Activated CD8-positive, alpha-beta T cell treated with anti-CD3 and anti-CD28 coated beads for 36 hours (primary cell): ENCODE measurements around the gene SKAP1. TPM values are rescaled to one million over a fixed set of nuclear protein-coding genes. Genes with fewer than 3 reads are reported as not detected.

Source experiments
- ATAC-seq: fragments of 200-7000 bp; cut with Tn5 transposase; one replicate; pipeline ENCODE4 v1.10.0; 2021; ENCODE audit warnings: mild to moderate bottlenecking, moderate library complexity
- CTCF ChIA-PET: fragments of 350-600 bp; sonication (Branson Sonifier 250); formaldehyde crosslinking; loops from one replicate; lab custom pipeline; 2021; ENCODE audit warnings: antibody characterized with exemption; lab: Charles Lee
- POLR2A ChIA-PET: fragments of 350-600 bp; sonication (Branson Sonifier 250); formaldehyde crosslinking; loops from one replicate; lab custom pipeline; 2021; ENCODE audit warnings: antibody characterized with exemption; lab: Charles Lee
- DNase-seq: peaks from one replicate; pipeline ENCODE4 v3.0.0-alpha.2; 2020
- H3K27ac Mint-ChIP-seq: one replicate; pipeline ENCODE4 v1.8.0; 2021; ENCODE audit warnings: mild to moderate bottlenecking, mixed read lengths
- H3K27me3 Mint-ChIP-seq: one replicate; pipeline ENCODE4 v1.8.0; 2021; ENCODE audit warnings: mixed read lengths
- H3K36me3 Mint-ChIP-seq: one replicate; pipeline ENCODE4 v1.8.0; 2021; ENCODE audit warnings: low read depth, mixed read lengths
- H3K4me1 Mint-ChIP-seq: one replicate; pipeline ENCODE4 v1.8.0; 2021; ENCODE audit warnings: low read depth, mixed read lengths
- H3K4me3 Mint-ChIP-seq: one replicate; pipeline ENCODE4 v1.8.0; 2021; ENCODE audit warnings: mild to moderate bottlenecking, moderate library complexity, mixed read lengths
- H3K9me3 Mint-ChIP-seq: one replicate; pipeline ENCODE4 v1.8.0; 2021; ENCODE audit warnings: mixed read lengths
- CTCF ChIP-seq: fragments of 200-600 bp; IDR thresholded peaks from one replicate; pipeline ENCODE4 v1.8.0; 2022; ENCODE audit warnings: antibody characterized with exemption, mild to moderate bottlenecking
- intact Hi-C: fragments of 100-400 bp; cut with micrococcal nuclease; formaldehyde crosslinking; loops from one replicate; pipeline ENCODE4 v1.10.0; 2022
- total RNA-seq, 2 experiments: library from RNA; stranded (reverse); gene quantifications; one replicate each; pipeline ENCODE4 v1.2.3, GENCODE V29; 2021

SKAP1 gene
- total RNA-seq, 2 experiments from 2014 or later = 73.9 to 81.3 TPM

- no peak for TF ChIP-seq CTCF
- peak overlapping the region; percentile 50 for H3K4me3 Mint-ChIP-seq
- POLR2A ChIA-PET = interaction anchor here (0.6 to 7.7 kb wide), 8 partner anchors 10 to 327 kb away, joined by 3 to 58 read pairs (median 4); partner anchors contain the start of gene SKAP1
These were observed 10.0 kb upstream of the SKAP1 start for GRCh38 chr17:48439875-48440505.

GRCh38 chr17:48439110-48439850 lies 9.3 kb upstream of the SKAP1 start:
- peak; percentile 41 for ATAC-seq
- Mint-ChIP-seq H3K4me1 (peaks cover 84% of the 10 kb centered on the region), H3K27ac (peak overlapping the region; percentile 97), H3K9me3 (peaks cover 8% of the 10 kb centered on the region), H3K4me3 (peak overlapping the region; percentile 21), H3K27me3 (no peaks in the 10 kb centered on the region), H3K36me3 (peaks cover 12% of the 10 kb centered on the region)
- TF ChIP-seq CTCF = no peak
- CTCF ChIA-PET = interaction anchor here (0.7 to 3.5 kb wide), 13 partner anchors 8 to 332 kb away, joined by 3 to 28 read pairs (median 3); partner anchors contain the start of genes SKAP1 and SNX11
- intact Hi-C loops = no loop called here
- DNase-seq = peak; percentile 76
- POLR2A ChIA-PET = interaction anchor here (0.6 to 7.7 kb wide), 7 partner anchors 9 to 326 kb away, joined by 3 to 58 read pairs (median 5); partner anchors contain the start of gene SKAP1

More at GRCh38 chr17:48439875-48440505, 10.0 kb upstream of the SKAP1 start:
- H3K9me3 Mint-ChIP-seq = peaks cover 8% of the 10 kb centered on the region
- H3K4me1 Mint-ChIP-seq = peaks cover 92% of the 10 kb centered on the region
- CTCF ChIA-PET = interaction anchor here (0.9 to 3.5 kb wide), 7 partner anchors 13 to 333 kb away, joined by 3 to 28 read pairs (median 4); partner anchors contain the start of gene SNX11
- H3K36me3 Mint-ChIP-seq = peaks cover 12% of the 10 kb centered on the region
- peak; percentile 45 for ATAC-seq
- intact Hi-C loops = no loop called here
- peak; percentile 66 for DNase-seq
- no peaks in the 10 kb centered on the region for H3K27me3 Mint-ChIP-seq
- H3K27ac Mint-ChIP-seq = peak overlapping the region; percentile 97

- peaks cover 80% of the 10 kb centered on the region for H3K4me1 Mint-ChIP-seq
- no peak overlapping the region for H3K4me3 Mint-ChIP-seq
- peaks cover 12% of the 10 kb centered on the region for H3K36me3 Mint-ChIP-seq
- no peak for DNase-seq
- intact Hi-C loops = no loop called here
- no peak for TF ChIP-seq CTCF
- ATAC-seq = no peak
- H3K9me3 Mint-ChIP-seq = peaks cover 8% of the 10 kb centered on the region
- H3K27me3 Mint-ChIP-seq = no peaks in the 10 kb centered on the region
- ChIA-PET CTCF (interaction anchor here (0.9 to 3.5 kb wide), 9 partner anchors 7 to 102 kb away, joined by 3 to 28 read pairs (median 5); no protein-coding TSS in a partner anchor), POLR2A (interaction anchor here (0.7 to 7.7 kb wide), 6 partner anchors 9 to 187 kb away, joined by 3 to 58 read pairs (median 5); partner anchors contain the start of gene SKAP1)
- peak overlapping the region; percentile 97 for H3K27ac Mint-ChIP-seq
These were observed 8.6 kb upstream of the SKAP1 start for GRCh38 chr17:48438516-48439061.

GRCh38 chr17:48433896-48434295 lies 3.9 kb upstream of the SKAP1 start:
- intact Hi-C loops = no loop called here
- Mint-ChIP-seq H3K27ac (no peak overlapping the region), H3K9me3 (no peaks in the 10 kb centered on the region), H3K36me3 (peaks cover 10% of the 10 kb centered on the region), H3K27me3 (no peaks in the 10 kb centered on the region), H3K4me1 (peaks cover 61% of the 10 kb centered on the region), H3K4me3 (no peak overlapping the region)
- no peak for TF ChIP-seq CTCF
- ATAC-seq (no peak), DNase-seq (no peak)
- ChIA-PET CTCF (interaction anchor here (0.7 to 1.8 kb wide), 4 partner anchors 22 to 159 kb away, joined by 3 to 7 read pairs (median 3); no protein-coding TSS in a partner anchor), POLR2A (interaction anchor here (1.4 to 1.7 kb wide), 3 partner anchors 8 to 13 kb away, joined by 5 to 9 read pairs (median 5); no protein-coding TSS in a partner anchor)
